PC-9 (cell line): ENCODE measurements around the gene CACNA1A.

Experiments
- CTCF ChIP-seq: fragments of 200-600 bp; sonication (generic); conservative IDR thresholded peaks from 2 replicates; pipeline ENCODE4 v1.6.1; 2017; ENCODE audit warnings: mixed run types, antibody characterized with exemption, mild to moderate bottlenecking, moderate library complexity
- EZH2 ChIP-seq: fragments of 200-600 bp; sonication (generic); IDR thresholded peaks from 2 replicates; pipeline ENCODE4 v1.8.0; 2017; ENCODE audit warnings: antibody characterized with exemption, low read depth

DNA sequence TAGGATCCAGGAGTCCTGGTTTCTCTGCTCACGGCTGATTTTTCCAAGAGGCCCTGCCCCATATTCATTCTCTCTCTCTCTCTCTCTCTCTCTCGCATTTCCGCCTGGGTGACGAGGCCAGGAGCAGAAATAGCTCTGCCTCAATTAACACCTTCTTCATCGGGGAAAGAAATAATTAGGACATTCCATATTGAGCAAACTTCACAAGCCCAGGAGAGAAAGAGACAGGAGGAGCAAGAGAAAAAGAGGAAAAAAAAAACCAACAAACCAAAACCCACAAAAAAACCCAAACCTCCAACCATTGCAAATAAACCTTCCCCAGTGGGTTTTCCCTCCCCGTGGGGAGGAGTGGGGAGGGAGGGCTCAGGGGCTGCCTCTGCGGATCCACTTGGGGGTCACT is 143.0 kb downstream of the CACNA1A start:
- TF ChIP-seq CTCF (no peak), EZH2 (no peak)
